T-helper 1 cell treated with Interleukin-12 subunit alpha and Interleukin-12 subunit beta and Interleukin-4 antibody, amounts not matched to agents 30 ng/mL and 1 ng/mL, for 36 hours (primary cell): ENCODE measurements around the gene KCNMB4. TPM values are rescaled to one million over a fixed set of nuclear protein-coding genes. Genes with fewer than 3 reads are reported as not detected.

Source experiments
- intact Hi-C: fragments of 100-400 bp; cut with micrococcal nuclease; formaldehyde crosslinking; loops from one replicate; pipeline ENCODE4 v1.15.1; 2024
- total RNA-seq: library from RNA; stranded (reverse); gene quantifications from 2 replicates; pipeline ENCODE4 v1.2.3, GENCODE V29; 2022

The KCNMB4 gene
- total RNA-seq, 1 donor from 2014 or later, result 0.15 TPM

GRCh38 chr12:70430400-70430799 is 64.3 kb downstream of the KCNMB4 start:
- intact Hi-C loops, result no loop called here

DNA sequence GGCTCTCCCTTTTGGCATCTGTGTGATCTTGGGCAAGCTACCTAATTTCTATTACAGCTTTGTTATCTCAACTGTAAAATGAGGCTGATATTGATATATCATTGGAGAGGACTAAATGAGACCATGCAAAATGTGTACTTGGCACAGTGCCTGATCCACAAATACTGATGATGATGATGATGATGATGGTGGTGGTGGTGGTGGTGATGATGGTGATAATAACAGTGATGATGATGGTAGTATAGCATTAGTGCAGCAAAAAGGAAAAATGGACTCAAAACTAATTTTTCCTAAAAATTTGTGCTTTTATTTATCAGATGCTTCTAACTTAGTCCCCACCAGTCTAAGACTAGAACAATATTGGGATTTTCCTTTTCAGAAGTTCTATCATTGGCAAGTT is 70.7 kb downstream of the KCNMB4 start:
- intact Hi-C loops, result no loop called here

- intact Hi-C loops, result no loop called here
Measured at GRCh38 chr12:70443062-70443673, 77.1 kb downstream of the KCNMB4 start.

- intact Hi-C loops, result no loop called here
Measured at GRCh38 chr12:70444903-70445302, 78.8 kb downstream of the KCNMB4 start.

GRCh38 chr12:70448371-70448770 is 82.3 kb downstream of the KCNMB4 start:
- intact Hi-C loops, result no loop called here

GRCh38 chr12:70449074-70449752 is 83.1 kb downstream of the KCNMB4 start:
- intact Hi-C loops, result no loop called here

GRCh38 chr12:70449753-70450341 is 83.8 kb downstream of the KCNMB4 start:
- intact Hi-C loops, result no loop called here

GRCh38 chr12:70451528-70451927 is 85.4 kb downstream of the KCNMB4 start:
- intact Hi-C loops, result no loop called here

DNA sequence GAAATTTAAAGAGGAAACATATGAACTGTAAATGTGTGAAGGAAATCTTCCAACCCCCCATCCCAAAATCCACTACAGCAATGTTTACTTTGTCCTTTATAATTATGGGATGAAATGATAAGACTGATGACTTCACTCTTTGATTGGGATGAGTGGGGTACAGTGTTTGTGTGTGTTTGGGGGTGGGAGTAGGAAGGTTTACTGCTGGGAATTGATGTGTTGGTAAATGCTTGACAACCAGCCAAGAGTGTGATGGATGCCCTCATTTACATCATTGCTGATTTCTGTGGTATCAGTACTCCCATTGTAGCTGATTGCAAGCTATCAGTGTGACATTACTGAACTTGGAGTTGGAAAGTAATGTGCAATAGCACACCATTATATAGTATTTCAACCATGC is 90.9 kb downstream of the KCNMB4 start:
- intact Hi-C loops, result no loop called here

DNA sequence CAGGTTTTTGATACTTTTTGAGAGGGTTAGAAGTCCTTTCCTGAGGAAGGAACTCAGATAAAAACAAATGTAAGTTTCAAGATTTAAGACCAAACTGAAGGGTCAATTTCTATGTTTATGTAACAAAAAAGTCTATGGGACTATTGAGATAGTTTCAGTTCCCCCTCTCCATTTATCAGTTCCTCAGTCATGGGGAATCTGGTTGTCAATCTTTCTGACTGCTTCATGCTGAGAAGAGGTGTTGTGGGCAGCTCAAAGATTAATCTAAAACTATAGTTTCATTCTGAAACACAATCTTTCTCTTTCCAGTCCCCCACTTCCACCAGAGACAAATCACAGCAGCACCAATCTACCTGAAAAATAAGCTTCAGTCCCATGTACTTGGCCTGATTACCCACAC is 93.7 kb downstream of the KCNMB4 start:
- intact Hi-C loops, result no loop called here

DNA sequence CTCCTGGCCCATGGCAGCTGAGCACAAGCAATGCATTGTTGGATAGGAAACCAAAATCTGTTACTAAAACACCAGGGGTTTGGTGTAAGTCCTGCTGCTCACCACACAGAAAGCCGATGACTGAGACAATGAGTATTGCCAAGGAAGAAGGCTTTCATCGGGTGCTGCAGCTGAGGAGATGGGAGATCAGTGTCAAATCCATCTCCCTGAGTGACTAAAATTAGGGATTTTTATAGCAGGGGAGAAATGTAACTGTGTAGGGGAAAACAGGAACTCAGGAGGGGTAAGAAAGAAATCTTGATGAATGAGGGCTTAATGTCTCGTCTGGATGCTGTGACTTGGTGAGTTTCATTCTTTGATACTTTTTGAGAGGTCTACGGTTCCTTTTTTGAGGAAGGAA is 97.9 kb downstream of the KCNMB4 start:
- intact Hi-C loops, result no loop called here

GRCh38 chr12:70466753-70467152 is 100.7 kb downstream of the KCNMB4 start:
- intact Hi-C loops, result no loop called here

- intact Hi-C loops, result no loop called here
Measured at GRCh38 chr12:70467476-70467875, 101.4 kb downstream of the KCNMB4 start.

GRCh38 chr12:70467918-70468733 is 102.0 kb downstream of the KCNMB4 start:
- intact Hi-C loops, result no loop called here

DNA sequence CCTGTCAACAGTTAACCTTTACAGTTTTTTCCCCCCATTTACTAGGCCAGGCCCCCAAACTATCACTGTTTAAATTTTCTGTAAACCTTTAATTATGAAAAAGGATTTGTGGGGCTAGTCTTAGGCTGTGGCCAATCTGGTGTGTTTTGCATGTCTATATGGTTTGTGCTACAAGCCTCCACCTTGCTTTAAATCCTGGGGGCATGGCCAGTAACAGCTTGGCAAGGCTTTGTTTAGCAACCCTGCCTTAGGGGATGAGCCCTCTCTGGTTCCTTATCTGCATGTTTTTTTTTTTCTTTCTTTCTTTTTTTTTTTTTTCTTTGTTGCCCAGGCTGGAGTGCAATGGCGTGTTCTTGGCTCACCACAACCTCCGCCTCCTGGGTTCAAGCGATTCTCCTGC is 102.7 kb downstream of the KCNMB4 start:
- intact Hi-C loops, result no loop called here

DNA sequence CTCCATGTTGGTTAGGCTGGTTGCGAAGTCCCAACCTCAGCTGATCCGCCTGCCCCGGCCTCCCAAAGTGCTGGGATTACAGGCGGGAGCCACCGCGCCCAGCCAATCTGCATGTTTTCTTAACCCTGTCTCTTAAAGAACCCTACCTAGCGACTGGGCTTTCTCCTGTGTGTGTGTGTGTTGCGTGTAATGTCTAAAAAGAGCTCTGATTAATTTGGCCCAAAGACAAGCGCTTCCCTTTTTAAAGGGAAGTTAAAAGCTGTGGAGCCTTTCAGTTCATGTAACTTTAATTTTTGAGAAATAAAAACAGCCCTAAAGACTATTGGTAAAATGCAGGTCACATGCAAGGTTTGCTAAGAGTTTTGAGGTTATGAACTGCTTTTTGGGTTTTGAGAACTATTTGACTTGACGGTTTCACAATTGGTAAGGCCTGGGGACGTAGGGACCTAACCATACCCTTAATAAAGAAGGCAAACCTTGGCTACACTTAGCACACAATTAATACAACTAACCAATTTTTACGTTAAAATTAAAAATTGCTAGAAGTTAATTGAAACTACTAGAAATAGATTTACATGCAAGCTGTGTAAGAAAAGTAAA is 103.2 kb downstream of the KCNMB4 start:
- intact Hi-C loops, result no loop called here

DNA sequence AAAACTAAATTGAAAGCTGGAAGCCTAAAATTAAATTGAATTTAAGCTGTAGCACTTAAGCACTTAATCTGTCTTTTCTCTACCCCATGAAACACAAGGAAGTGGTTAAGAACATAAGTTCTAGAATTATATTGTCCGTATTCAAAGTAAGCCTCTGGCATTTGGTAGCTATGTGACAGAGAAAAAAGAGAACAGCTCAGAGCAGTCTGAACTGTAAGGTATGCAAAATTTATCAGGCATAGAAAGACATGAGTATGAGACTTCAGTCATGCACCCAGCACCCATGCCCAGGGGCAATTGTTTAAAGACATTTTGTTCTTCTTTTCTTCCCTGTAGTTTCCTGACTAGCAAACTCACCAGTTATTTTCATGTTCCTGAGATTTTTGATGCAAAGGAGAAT is 116.7 kb downstream of the KCNMB4 start:
- intact Hi-C loops, result no loop called here
